Measurements from ENCODE around the gene PRR14L. TPM values are rescaled to one million over a fixed set of nuclear protein-coding genes. Genes with fewer than 3 reads are reported as not detected.

PRR14L gene
- total and polyA plus RNA-seq, 2 of the 13 experiments (the other 11 are each of a cell fraction or from before 2014, with no cell fraction given) = 6.6 to 16.5 TPM

- TF ChIP-seq SNAPC4 (CRISPR knock-in tag; IDR thresholded peaks at IDR 0.05) (0 out of 2 replicates have a peak, but pooled peaks have one; percentile 12), ZSCAN22 (CRISPR knock-in tag; IDR thresholded peaks at IDR 0.05) (no peak), TSC22D2 (CRISPR knock-in tag; IDR thresholded peaks at IDR 0.05; ENCODE audit: borderline replicate concordance) (no peak), CAMTA2 (CRISPR knock-in tag; IDR thresholded peaks at IDR 0.05; ENCODE audit: borderline replicate concordance) (no peak), PCBP1 (IDR thresholded peaks at IDR 0.05; ENCODE audit: borderline replicate concordance, low read depth, low read length) (no peak), CC2D1A (CRISPR knock-in tag; IDR thresholded peaks at IDR 0.05) (no peak), ZSCAN5A (CRISPR knock-in tag; IDR thresholded peaks at IDR 0.05; ENCODE audit: borderline replicate concordance) (no peak), NFIC (IDR thresholded peaks at IDR 0.05; ENCODE audit: low read length) (no peak), PHF8 (CRISPR knock-in tag; IDR thresholded peaks at IDR 0.05) (no peak), ZNF792 (CRISPR knock-in tag; IDR thresholded peaks at IDR 0.05) (no peak), NFYC (CRISPR knock-in tag; IDR thresholded peaks at IDR 0.05) (no peak), PRDM15 (CRISPR knock-in tag; IDR thresholded peaks at IDR 0.05) (peak; percentile 12; the same call in 1 of the 2 replicates), ASH2L (IDR thresholded peaks at IDR 0.05; ENCODE audit: insufficient read length, low read depth, low read length) (no peak), ZMAT3 (CRISPR knock-in tag; conservative IDR thresholded peaks at IDR 0.05) (no peak), TEF (CRISPR knock-in tag; IDR thresholded peaks at IDR 0.05) (no peak), NAIF1 (CRISPR knock-in tag; IDR thresholded peaks at IDR 0.05; ENCODE audit: borderline replicate concordance) (no peak), ZNF431 (CRISPR knock-in tag; IDR thresholded peaks at IDR 0.05; ENCODE audit: borderline replicate concordance, low read depth) (no peak), ZNF780A (CRISPR knock-in tag; IDR thresholded peaks at IDR 0.05) (no peak)
These were observed 693 bp upstream of the PRR14L start (continued) for GRCh38 chr22:31750365-31751284.

All from HepG2 (cell line).